ENCODE data around the gene HARBI1. TPM values are rescaled to one million over a fixed set of nuclear protein-coding genes. Genes with fewer than 3 reads are reported as not detected.

The HARBI1 gene
- total and polyA plus RNA-seq, 2 of the 8 experiments (the other 6 are each of a cell fraction or from before 2014, with no cell fraction given): 3.8 to 5.1 TPM

DNA sequence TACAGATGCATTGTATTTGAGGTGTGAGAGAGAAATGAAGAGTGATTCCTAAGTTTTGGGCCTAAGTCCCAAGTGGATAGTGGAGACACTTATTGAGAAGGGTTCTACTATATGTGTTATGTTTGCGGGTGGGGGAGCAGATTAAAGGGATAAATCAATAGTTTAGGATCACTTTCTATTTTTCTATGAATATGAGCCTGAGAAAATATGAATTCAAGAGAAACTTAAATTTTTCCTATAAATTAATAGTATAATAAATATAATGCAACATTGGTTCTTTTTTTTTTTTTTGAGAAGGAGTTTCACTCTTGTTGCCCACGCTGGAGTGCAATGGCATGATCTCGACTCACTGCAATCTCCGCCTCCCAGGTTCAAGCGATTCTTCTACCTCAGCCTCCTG, 54.5 kb downstream of the HARBI1 start (continued):
- TF ChIP-seq FOSL1 (IDR thresholded peaks at IDR 0.05; ENCODE audit: insufficient read depth, low read depth, low read length) (no peak), YY1 (IDR thresholded peaks at IDR 0.05; ENCODE audit: low read depth, low read length) (no peak), EP300 (IDR thresholded peaks at IDR 0.05; ENCODE audit: borderline replicate concordance in 1 of 2, low read depth in 2 of 2, low read length in 2 of 2) (no peak), JUN (IDR thresholded peaks at IDR 0.05; ENCODE audit: low read depth, low read length) (no peak), NRF1 (IDR thresholded peaks at IDR 0.05; ENCODE audit: low read depth, low read length) (no peak), TAF7 (optimal IDR thresholded peaks at IDR 0.05; ENCODE audit: borderline replicate concordance, low read depth, low read length) (no peak)

Data from H1 (cell line).